Activated T-helper 1 cell treated with anti-CD3 and anti-CD28 coated beads, Interleukin-12 subunit alpha, Interleukin-12 subunit beta, Interleukin-2, Interleukin-4 antibody, amounts not matched to agents 30 ng/mL and 10 ng/mL and 1 ng/mL, durations not matched to agents 14 hours and 24 hours and 36 hours (primary cell): ENCODE measurements around the gene SERPINA4. TPM values are rescaled to one million over a fixed set of nuclear protein-coding genes. Genes with fewer than 3 reads are reported as not detected.

Experiments
- DNase-seq: peaks from one replicate; pipeline ENCODE4 v3.0.0; 2021; ENCODE audit warnings: low spot score
- H3K27ac Mint-ChIP-seq: one replicate; pipeline ENCODE4 v1.8.0; 2021; ENCODE audit warnings: mild to moderate bottlenecking, mixed read lengths
- H3K27me3 Mint-ChIP-seq: one replicate; pipeline ENCODE4 v1.8.0; 2022; ENCODE audit warnings: mild to moderate bottlenecking, moderate library complexity, mixed read lengths; ENCODE audit not compliant: insufficient read depth
- H3K36me3 Mint-ChIP-seq: one replicate; pipeline ENCODE4 v1.8.0; 2021; ENCODE audit warnings: low read depth, mixed read lengths
- H3K4me1 Mint-ChIP-seq: one replicate; pipeline ENCODE4 v1.8.0; 2021; ENCODE audit warnings: low read depth, mixed read lengths
- H3K4me3 Mint-ChIP-seq: one replicate; pipeline ENCODE4 v1.8.0; 2021; ENCODE audit warnings: mild to moderate bottlenecking, moderate library complexity, mixed read lengths
- H3K9me3 Mint-ChIP-seq: one replicate; pipeline ENCODE4 v1.8.0; 2021; ENCODE audit warnings: mixed read lengths
- intact Hi-C: fragments of 100-400 bp; cut with micrococcal nuclease; formaldehyde crosslinking; loops from one replicate; pipeline ENCODE4 v1.15.1; 2024
- total RNA-seq: library from RNA; stranded (reverse); gene quantifications from 2 replicates; pipeline ENCODE4 v1.2.3, GENCODE V29; 2022

The SERPINA4 gene, protein sequence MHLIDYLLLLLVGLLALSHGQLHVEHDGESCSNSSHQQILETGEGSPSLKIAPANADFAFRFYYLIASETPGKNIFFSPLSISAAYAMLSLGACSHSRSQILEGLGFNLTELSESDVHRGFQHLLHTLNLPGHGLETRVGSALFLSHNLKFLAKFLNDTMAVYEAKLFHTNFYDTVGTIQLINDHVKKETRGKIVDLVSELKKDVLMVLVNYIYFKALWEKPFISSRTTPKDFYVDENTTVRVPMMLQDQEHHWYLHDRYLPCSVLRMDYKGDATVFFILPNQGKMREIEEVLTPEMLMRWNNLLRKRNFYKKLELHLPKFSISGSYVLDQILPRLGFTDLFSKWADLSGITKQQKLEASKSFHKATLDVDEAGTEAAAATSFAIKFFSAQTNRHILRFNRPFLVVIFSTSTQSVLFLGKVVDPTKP
- total RNA-seq = not detected in 2 replicates

DNA sequence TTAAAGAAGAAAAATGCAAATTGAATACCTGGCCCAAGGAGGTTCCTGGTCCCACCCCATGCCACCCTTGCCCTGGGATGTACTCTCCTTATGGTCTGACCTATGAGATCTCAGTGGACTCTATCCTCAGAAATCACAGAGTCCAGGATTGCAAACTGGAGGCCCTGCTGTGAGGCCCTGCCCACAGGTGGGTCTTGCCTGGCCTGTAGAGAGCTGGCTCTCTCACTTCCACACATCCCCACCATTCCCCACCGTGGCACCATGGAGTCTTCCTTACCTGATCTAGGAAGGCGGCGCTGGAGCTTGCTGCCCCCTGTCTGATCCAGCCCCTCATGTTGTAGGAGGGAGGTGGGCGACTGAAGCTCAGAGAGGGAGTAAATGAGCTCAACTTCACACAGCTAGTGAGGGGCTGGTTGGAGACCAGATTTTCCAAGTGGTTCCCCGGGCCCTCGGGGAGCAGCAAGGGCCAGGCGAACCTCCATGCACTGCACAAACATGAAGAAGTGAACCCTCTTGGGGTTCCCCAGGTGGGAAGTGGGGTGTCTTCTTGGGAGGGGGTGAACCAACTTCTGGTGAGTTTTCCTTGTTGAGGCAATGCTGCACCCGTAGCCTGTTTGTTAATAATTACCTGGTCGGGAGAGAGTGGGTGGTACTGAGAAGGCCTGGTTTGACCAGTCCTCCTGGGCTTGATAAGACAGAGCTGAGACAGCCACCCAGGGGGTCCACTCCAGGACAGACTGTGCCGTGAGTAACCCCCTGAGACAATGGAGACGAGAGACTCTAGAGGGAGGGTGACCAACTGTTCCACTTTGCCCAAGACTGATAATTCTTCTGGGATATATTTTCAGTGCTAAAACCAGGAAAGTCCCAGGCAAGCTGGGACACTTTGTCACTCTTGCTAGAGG is at the start of gene SERPINA4:
Gene SERPINA4, plus strand, starts transcription at position 692 of the 905 bp plus-strand sequence. CDS start 2,041 bp downstream, outside the sequence.
- Mint-ChIP-seq H3K36me3 (no peaks in the 10 kb centered on the region), H3K27me3 (peaks cover 2% of the 10 kb centered on the region), H3K4me1 (no peaks in the 10 kb centered on the region), H3K9me3 (no peaks in the 10 kb centered on the region), H3K4me3 (no peak within 1 kb of the TSS), H3K27ac (no peak within 1 kb of the TSS)
- intact Hi-C loops = no loop called here
- DNase-seq = no peak

DNA sequence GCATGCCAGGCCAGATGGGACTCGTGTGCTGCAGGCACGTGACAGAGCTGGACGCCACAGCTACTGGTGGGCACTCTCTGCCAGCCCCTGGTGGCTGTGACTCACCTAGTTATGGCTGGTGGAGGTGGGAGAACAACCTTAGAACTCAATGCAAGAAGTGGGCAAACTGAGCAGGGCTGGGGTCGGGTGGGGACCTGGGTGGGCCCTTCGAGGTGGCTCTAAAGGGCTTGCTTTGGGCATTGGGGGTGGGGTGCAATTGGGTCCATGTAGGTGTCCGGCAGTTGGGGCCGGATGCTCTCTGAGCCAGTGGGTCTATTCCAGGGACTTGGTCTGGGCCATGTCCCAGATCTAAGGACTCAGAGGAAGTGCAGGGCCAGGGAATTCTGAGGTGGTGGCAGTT is 46.9 kb upstream of the SERPINA4 start:
- no peaks in the 10 kb centered on the region for H3K4me1 Mint-ChIP-seq
- H3K27me3 Mint-ChIP-seq = no peaks in the 10 kb centered on the region
- H3K36me3 Mint-ChIP-seq = no peaks in the 10 kb centered on the region
- H3K9me3 Mint-ChIP-seq = no peaks in the 10 kb centered on the region
- no peak overlapping the region for H3K27ac Mint-ChIP-seq
- no peak for DNase-seq
- intact Hi-C loops = no loop called here
- no peak overlapping the region for H3K4me3 Mint-ChIP-seq

DNA sequence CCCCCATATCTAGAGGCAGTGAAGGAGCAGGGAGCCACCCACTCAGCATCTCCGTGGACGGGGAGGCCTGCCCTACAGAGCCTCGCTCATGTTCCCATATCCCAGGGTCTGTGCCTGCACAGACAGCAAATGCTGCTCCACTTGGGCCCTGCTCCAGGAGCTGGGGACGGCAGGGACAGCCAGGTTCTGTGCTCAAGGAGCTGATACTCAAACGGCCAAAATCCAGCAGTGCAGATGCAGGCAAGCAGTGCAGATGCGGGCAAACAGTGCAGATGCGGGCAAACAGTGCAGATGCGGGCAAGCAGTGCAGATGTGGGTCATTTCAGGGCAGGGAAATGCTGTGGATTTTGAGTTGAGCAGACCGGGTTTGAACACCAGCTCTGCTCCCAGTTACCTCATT is 45.8 kb upstream of the SERPINA4 start:
- intact Hi-C loops = no loop called here
- H3K4me3 Mint-ChIP-seq = no peak overlapping the region
- H3K27me3 Mint-ChIP-seq = no peaks in the 10 kb centered on the region
- no peaks in the 10 kb centered on the region for H3K9me3 Mint-ChIP-seq
- H3K4me1 Mint-ChIP-seq = no peaks in the 10 kb centered on the region
- DNase-seq = no peak
- H3K27ac Mint-ChIP-seq = no peak overlapping the region
- H3K36me3 Mint-ChIP-seq = no peaks in the 10 kb centered on the region

DNA sequence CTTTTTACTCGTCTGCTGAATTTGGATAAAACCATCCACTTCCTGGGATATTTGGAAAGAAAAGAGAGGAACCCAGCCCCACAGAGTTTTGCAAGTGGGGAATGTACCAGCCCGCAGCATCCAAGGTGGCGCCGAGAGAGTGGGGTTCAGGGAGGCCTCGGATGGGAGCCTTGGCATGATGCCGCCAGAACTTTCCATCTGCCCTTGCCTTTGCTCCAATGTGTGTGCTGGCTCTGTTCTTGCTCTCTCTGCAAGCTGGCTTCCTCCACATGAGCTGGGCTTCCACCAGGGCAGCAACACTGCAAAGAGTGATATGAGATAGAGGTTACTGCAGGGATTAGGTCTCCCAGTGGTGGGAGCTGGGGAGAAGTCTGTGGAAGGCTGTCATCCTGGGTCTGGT is 45.4 kb upstream of the SERPINA4 start:
- H3K27ac Mint-ChIP-seq = no peak overlapping the region
- intact Hi-C loops = no loop called here
- DNase-seq = no peak
- no peaks in the 10 kb centered on the region for H3K27me3 Mint-ChIP-seq
- no peaks in the 10 kb centered on the region for H3K36me3 Mint-ChIP-seq
- no peaks in the 10 kb centered on the region for H3K4me1 Mint-ChIP-seq
- no peaks in the 10 kb centered on the region for H3K9me3 Mint-ChIP-seq
- H3K4me3 Mint-ChIP-seq = no peak overlapping the region

DNA sequence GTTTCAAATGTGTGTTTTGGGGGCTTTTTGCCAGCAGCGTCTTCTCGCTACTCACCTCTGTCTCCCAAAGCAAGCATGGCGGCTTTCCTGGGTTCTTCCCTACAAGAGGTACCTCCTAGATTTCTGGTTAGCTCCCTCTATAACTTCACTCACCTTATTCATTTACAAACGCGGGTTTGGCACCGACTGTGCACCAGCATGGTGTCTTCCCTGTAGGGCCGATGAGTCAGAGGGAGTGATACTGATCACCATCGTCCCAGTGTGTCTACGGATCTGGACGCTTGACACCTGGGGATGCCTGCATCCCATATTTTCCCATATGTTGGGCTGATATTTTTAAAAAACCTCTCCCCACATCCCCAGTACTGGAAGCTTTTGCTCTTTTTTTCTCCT is 44.0 kb upstream of the SERPINA4 start:
- no peak for DNase-seq
- Mint-ChIP-seq H3K36me3 (no peaks in the 10 kb centered on the region), H3K27me3 (no peaks in the 10 kb centered on the region), H3K9me3 (no peaks in the 10 kb centered on the region), H3K4me3 (no peak overlapping the region), H3K4me1 (no peaks in the 10 kb centered on the region), H3K27ac (no peak overlapping the region)
- intact Hi-C loops = no loop called here

DNA sequence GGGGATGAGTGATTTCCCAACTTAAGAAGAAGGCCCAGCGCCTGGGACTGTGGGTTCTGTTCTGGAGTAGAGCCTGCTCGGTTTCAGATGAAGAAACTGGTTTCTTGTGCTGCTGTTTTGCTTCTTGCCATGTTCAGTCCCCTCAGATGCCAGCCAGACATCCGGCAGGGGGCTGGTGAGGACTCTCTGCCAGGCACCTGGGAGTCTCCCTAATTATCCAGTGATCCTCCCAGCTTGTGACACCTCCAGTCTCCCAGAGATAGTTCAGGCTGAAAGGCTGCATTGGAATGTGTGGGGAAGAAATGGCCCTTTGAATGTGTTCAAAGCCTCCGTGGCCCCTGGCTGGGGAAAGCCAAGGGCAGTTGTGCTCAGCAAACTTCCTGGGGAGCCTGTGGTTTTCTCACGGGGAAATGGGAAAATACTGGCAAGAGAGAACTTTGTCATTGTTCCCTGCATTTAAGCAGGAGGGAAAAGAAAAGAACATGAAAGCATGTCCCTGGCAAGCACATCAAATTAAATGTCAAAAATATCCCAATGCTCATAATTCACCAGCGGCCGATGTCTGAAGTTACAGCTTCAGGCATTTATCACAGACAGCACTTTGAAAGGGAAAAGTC is 43.5 kb upstream of the SERPINA4 start:
- Mint-ChIP-seq H3K27me3 (no peaks in the 10 kb centered on the region), H3K4me1 (no peaks in the 10 kb centered on the region), H3K27ac (no peak overlapping the region), H3K36me3 (no peaks in the 10 kb centered on the region), H3K4me3 (no peak overlapping the region), H3K9me3 (no peaks in the 10 kb centered on the region)
- intact Hi-C loops = no loop called here
- no peak for DNase-seq

DNA sequence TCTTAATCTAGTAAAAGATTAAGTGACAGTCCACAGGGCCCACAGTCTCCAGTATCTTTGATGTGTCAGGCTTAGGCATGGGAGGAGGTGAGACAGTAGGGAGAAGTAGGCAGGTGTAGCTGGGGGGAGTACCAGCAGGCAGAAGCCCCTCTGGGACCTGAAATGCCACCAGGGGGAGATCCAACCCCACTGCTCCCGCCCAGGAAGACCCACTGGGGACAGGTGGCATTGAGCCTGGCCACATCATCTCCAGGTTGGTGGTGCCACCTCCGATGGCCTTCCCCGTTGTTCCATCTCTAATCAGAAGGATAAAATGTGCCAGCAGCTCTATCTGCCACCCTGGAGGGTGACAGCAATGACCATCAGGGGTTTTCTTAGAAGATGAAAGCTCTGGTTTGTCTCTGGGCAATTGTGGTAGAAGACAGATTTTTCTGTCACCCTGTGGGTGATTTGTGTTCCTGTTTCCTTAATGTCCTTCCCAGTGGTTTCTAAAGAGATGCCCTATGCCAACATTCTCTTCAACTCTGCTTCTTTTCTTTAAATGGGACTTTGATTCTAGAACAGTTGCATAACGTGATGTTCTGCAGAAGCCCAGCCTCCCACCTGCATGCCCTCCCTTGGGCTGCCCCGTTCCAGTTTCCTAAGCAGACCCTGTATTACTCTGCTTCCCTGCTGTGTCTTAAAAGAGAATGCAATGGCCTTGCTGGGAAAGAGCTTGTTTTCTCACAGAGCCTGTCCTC is 39.7 kb upstream of the SERPINA4 start:
- Mint-ChIP-seq H3K36me3 (no peaks in the 10 kb centered on the region), H3K4me1 (no peaks in the 10 kb centered on the region), H3K4me3 (no peak overlapping the region), H3K27ac (no peak overlapping the region), H3K27me3 (peaks cover 1% of the 10 kb centered on the region), H3K9me3 (no peaks in the 10 kb centered on the region)
- intact Hi-C loops = no loop called here
- DNase-seq = no peak

DNA sequence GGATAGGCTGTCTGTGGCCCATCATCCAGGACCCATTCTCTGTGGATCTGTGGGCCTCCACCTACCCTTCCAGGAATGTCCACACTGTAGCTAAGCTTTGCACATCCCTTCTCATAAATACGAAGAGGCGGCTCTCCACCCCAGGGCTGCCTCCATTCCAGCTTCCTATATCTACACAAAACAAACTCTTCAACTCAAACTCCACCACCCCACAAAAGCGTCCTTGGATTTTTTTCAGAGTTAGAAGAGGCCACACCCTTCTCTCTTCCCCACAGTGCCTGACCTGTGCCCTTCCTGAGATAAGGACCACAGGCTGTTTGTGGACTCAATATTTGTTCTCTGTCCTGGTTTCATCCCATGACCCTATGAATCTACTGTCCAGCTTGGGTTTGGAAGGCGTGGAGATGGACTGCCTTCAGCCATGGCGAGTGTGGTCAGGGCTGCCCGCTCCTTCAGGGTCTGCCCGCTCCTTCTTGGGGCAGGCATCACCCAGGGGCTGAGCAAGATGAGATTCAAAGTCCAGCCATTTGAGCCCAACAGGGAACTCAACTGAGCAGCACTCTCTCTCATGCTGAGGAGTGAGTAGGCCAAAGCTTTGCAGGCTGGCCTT is 39.0 kb upstream of the SERPINA4 start:
- H3K4me3 Mint-ChIP-seq = no peak overlapping the region
- no peaks in the 10 kb centered on the region for H3K4me1 Mint-ChIP-seq

DNA sequence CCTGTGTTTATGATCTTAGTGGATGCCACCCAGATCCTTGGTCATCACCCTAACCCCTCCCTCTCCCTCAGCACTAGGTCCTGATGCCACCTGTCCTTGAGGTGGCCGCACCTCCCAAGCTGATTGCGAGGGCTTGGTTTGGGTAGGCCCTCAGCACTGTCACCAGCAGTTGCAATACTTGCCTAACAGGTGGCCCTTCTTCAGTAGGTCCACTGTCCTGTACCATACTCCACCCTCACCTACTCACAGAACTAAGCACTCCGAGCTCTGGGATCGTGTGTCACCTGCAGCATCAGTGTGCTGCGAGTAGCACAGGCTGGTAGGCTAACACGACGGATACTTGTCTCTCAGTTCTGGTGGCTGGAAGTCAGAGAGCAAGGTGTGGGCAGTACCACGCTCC is 38.0 kb upstream of the SERPINA4 start:
- no peak overlapping the region for H3K27ac Mint-ChIP-seq
- H3K4me1 Mint-ChIP-seq = no peaks in the 10 kb centered on the region
- intact Hi-C loops = no loop called here

More for the DNA sequence above, 39.0 kb upstream of the SERPINA4 start:
- Mint-ChIP-seq H3K36me3 (no peaks in the 10 kb centered on the region), H3K27me3 (peaks cover 7% of the 10 kb centered on the region), H3K9me3 (no peaks in the 10 kb centered on the region), H3K27ac (no peak overlapping the region)
- intact Hi-C loops = no loop called here
- DNase-seq = no peak

DNA sequence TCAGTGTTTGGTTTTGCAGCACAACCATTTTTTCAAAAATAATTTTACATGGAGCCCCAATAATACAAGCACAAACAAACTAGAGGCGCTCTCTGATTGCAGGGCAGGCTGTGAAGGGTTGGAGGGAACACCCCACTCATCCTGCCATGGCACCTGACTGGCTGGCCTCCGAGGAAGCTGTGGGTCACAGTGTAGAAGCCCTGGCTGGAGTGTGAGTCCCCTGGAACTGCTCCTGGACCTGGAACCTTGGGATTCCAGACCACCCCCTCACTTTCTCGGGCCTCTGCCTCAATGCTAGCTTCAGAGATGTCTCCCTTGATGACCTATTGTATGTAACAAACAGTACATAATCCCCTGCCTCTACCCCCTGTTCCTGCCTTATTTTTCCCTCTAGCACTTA is 37.1 kb upstream of the SERPINA4 start:
- H3K27me3 Mint-ChIP-seq = peaks cover 7% of the 10 kb centered on the region
- DNase-seq = no peak
- no peaks in the 10 kb centered on the region for H3K9me3 Mint-ChIP-seq
- no peak overlapping the region for H3K4me3 Mint-ChIP-seq
- no peak overlapping the region for H3K27ac Mint-ChIP-seq
- intact Hi-C loops = no loop called here
- no peaks in the 10 kb centered on the region for H3K4me1 Mint-ChIP-seq
- no peaks in the 10 kb centered on the region for H3K36me3 Mint-ChIP-seq

More for the DNA sequence above, 38.0 kb upstream of the SERPINA4 start:
- DNase-seq = no peak
- peaks cover 7% of the 10 kb centered on the region for H3K27me3 Mint-ChIP-seq
- no peaks in the 10 kb centered on the region for H3K9me3 Mint-ChIP-seq
- H3K4me3 Mint-ChIP-seq = no peak overlapping the region
- H3K36me3 Mint-ChIP-seq = no peaks in the 10 kb centered on the region

DNA sequence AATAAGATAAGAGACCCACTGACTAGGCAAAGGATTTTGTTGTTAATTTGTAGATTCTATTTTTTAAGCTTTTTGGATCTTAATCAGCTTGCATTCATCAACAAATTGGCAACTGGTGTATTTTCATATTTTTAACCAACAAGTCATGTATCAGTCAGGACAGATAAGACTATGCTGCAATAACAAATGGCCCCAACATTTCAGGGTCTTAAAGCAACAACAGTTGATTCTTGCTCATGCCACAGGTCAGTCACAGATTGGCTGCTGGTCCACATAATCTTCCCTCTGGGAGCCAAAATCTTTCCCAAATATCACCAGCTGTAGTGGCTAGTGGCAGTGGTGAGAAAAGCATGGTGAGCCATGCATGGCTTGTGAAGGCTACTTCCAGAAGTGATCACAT is 30.1 kb upstream of the SERPINA4 start:
- DNase-seq = no peak
- Mint-ChIP-seq H3K9me3 (no peaks in the 10 kb centered on the region), H3K4me3 (no peak overlapping the region), H3K4me1 (no peaks in the 10 kb centered on the region), H3K27ac (no peak overlapping the region), H3K27me3 (peaks cover 8% of the 10 kb centered on the region), H3K36me3 (no peaks in the 10 kb centered on the region)
- intact Hi-C loops = no loop called here

DNA sequence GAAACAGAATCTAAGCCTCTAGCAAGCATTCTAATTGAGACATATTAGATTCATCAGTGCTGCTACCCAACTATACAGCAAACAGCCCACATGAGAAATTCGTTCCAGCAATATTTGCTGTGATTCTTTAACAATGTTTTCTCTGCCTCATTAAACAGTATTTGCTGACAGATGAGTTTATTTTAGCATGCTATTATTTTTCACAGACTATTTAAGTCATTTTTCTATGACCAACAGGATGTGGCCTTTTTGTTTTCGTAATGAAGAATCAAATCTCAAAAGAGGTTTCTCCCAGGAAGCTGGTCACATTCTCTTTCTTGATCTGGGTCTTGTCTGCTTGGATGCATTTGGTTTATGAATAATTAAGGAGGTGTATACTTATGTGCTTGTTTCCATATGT is 28.8 kb upstream of the SERPINA4 start:
- H3K4me1 Mint-ChIP-seq = no peaks in the 10 kb centered on the region
- no peaks in the 10 kb centered on the region for H3K9me3 Mint-ChIP-seq
- H3K27ac Mint-ChIP-seq = no peak overlapping the region
- no peak overlapping the region for H3K4me3 Mint-ChIP-seq
- no peaks in the 10 kb centered on the region for H3K36me3 Mint-ChIP-seq
- no peak for DNase-seq
- intact Hi-C loops = no loop called here
- peaks cover 3% of the 10 kb centered on the region for H3K27me3 Mint-ChIP-seq
